T-helper 2 cell treated with Interferon-gamma antibody and Interleukin-4, amounts not matched to agents 5 μg/mL and 100 μg/mL, for 36 hours (primary cell): ENCODE measurements around the gene USP25.

ENCODE experiments used
- DNase-seq: peaks from one replicate; pipeline ENCODE4 v3.0.0; 2021; ENCODE audit warnings: low spot score
- H3K27ac Mint-ChIP-seq: one replicate; pipeline ENCODE4 v1.8.0; 2021; ENCODE audit warnings: mild to moderate bottlenecking, mixed read lengths
- H3K27me3 Mint-ChIP-seq: one replicate; pipeline ENCODE4 v1.8.0; 2021; ENCODE audit warnings: low read depth, mixed read lengths
- H3K36me3 Mint-ChIP-seq: one replicate; pipeline ENCODE4 v1.8.0; 2021; ENCODE audit warnings: low read depth, mixed read lengths
- H3K4me1 Mint-ChIP-seq: one replicate; pipeline ENCODE4 v1.8.0; 2021; ENCODE audit warnings: low read depth, mixed read lengths
- H3K4me3 Mint-ChIP-seq: one replicate; pipeline ENCODE4 v1.8.0; 2022; ENCODE audit warnings: mild to moderate bottlenecking, moderate library complexity, mixed read lengths
- H3K9me3 Mint-ChIP-seq: one replicate; pipeline ENCODE4 v1.8.0; 2021; ENCODE audit warnings: mixed read lengths

Gene USP25

GRCh38 chr21:15742052-15742670 is 12.4 kb downstream of the USP25 start:
- H3K27ac Mint-ChIP-seq, result peak overlapping the region; percentile 52
- DNase-seq, result no peak
- H3K9me3 Mint-ChIP-seq, result peaks cover 4% of the 10 kb centered on the region
- H3K4me3 Mint-ChIP-seq, result no peak overlapping the region
- no peaks in the 10 kb centered on the region for H3K27me3 Mint-ChIP-seq
- peaks cover 46% of the 10 kb centered on the region for H3K4me1 Mint-ChIP-seq
- peaks cover 34% of the 10 kb centered on the region for H3K36me3 Mint-ChIP-seq

- no peak for DNase-seq
- Mint-ChIP-seq H3K27ac (no peak overlapping the region), H3K4me1 (peaks cover 45% of the 10 kb centered on the region), H3K9me3 (peaks cover 4% of the 10 kb centered on the region), H3K27me3 (no peaks in the 10 kb centered on the region), H3K36me3 (peaks cover 30% of the 10 kb centered on the region), H3K4me3 (no peak overlapping the region)
These were observed 12.9 kb downstream of the USP25 start for GRCh38 chr21:15742694-15743093.

- peaks cover 25% of the 10 kb centered on the region for H3K36me3 Mint-ChIP-seq
- no peak overlapping the region for H3K27ac Mint-ChIP-seq
- H3K27me3 Mint-ChIP-seq, result no peaks in the 10 kb centered on the region
- no peaks in the 10 kb centered on the region for H3K9me3 Mint-ChIP-seq
- DNase-seq, result no peak
- H3K4me1 Mint-ChIP-seq, result peaks cover 39% of the 10 kb centered on the region
- H3K4me3 Mint-ChIP-seq, result no peak overlapping the region
These were observed 13.8 kb downstream of the USP25 start for GRCh38 chr21:15743593-15743992.

GRCh38 chr21:15744926-15745325 is 15.1 kb downstream of the USP25 start:
- H3K4me1 Mint-ChIP-seq, result peaks cover 34% of the 10 kb centered on the region
- DNase-seq, result no peak
- H3K27ac Mint-ChIP-seq, result no peak overlapping the region
- no peaks in the 10 kb centered on the region for H3K27me3 Mint-ChIP-seq
- no peak overlapping the region for H3K4me3 Mint-ChIP-seq
- H3K9me3 Mint-ChIP-seq, result no peaks in the 10 kb centered on the region
- H3K36me3 Mint-ChIP-seq, result peaks cover 30% of the 10 kb centered on the region

GRCh38 chr21:15748586-15748985 is 18.8 kb downstream of the USP25 start:
- peaks cover 26% of the 10 kb centered on the region for H3K4me1 Mint-ChIP-seq
- H3K27me3 Mint-ChIP-seq, result no peaks in the 10 kb centered on the region
- H3K9me3 Mint-ChIP-seq, result no peaks in the 10 kb centered on the region
- no peak overlapping the region for H3K27ac Mint-ChIP-seq
- DNase-seq, result no peak
- H3K4me3 Mint-ChIP-seq, result no peak overlapping the region
- peaks cover 14% of the 10 kb centered on the region for H3K36me3 Mint-ChIP-seq

GRCh38 chr21:15749082-15749860 is 19.5 kb downstream of the USP25 start:
- Mint-ChIP-seq H3K9me3 (no peaks in the 10 kb centered on the region), H3K27ac (no peak overlapping the region), H3K36me3 (peaks cover 13% of the 10 kb centered on the region), H3K4me1 (peaks cover 25% of the 10 kb centered on the region), H3K4me3 (no peak overlapping the region), H3K27me3 (no peaks in the 10 kb centered on the region)
- DNase-seq, result no peak

- no peaks in the 10 kb centered on the region for H3K27me3 Mint-ChIP-seq
- H3K27ac Mint-ChIP-seq, result no peak overlapping the region
- H3K9me3 Mint-ChIP-seq, result peaks cover 2% of the 10 kb centered on the region
- peaks cover 26% of the 10 kb centered on the region for H3K4me1 Mint-ChIP-seq
- no peak overlapping the region for H3K4me3 Mint-ChIP-seq
- no peak for DNase-seq
- peaks cover 15% of the 10 kb centered on the region for H3K36me3 Mint-ChIP-seq
These were observed 20.0 kb downstream of the USP25 start for GRCh38 chr21:15749861-15750159.

GRCh38 chr21:15751037-15751436 is 21.3 kb downstream of the USP25 start:
- no peak for DNase-seq
- no peak overlapping the region for H3K27ac Mint-ChIP-seq
- H3K4me3 Mint-ChIP-seq, result no peak overlapping the region
- peaks cover 3% of the 10 kb centered on the region for H3K9me3 Mint-ChIP-seq
- peaks cover 17% of the 10 kb centered on the region for H3K36me3 Mint-ChIP-seq
- H3K27me3 Mint-ChIP-seq, result no peaks in the 10 kb centered on the region
- peaks cover 22% of the 10 kb centered on the region for H3K4me1 Mint-ChIP-seq

- Mint-ChIP-seq H3K4me1 (peaks cover 22% of the 10 kb centered on the region), H3K36me3 (peaks cover 17% of the 10 kb centered on the region), H3K4me3 (no peak overlapping the region), H3K27me3 (no peaks in the 10 kb centered on the region), H3K9me3 (peaks cover 3% of the 10 kb centered on the region), H3K27ac (no peak overlapping the region)
- no peak for DNase-seq
These were observed 21.8 kb downstream of the USP25 start for GRCh38 chr21:15751546-15751945.

GRCh38 chr21:15752763-15753407 is 23.1 kb downstream of the USP25 start:
- DNase-seq, result no peak
- peaks cover 28% of the 10 kb centered on the region for H3K4me1 Mint-ChIP-seq
- H3K9me3 Mint-ChIP-seq, result peaks cover 14% of the 10 kb centered on the region
- no peak overlapping the region for H3K27ac Mint-ChIP-seq
- no peaks in the 10 kb centered on the region for H3K27me3 Mint-ChIP-seq
- no peak overlapping the region for H3K4me3 Mint-ChIP-seq
- peaks cover 27% of the 10 kb centered on the region for H3K36me3 Mint-ChIP-seq

- Mint-ChIP-seq H3K4me1 (peaks cover 26% of the 10 kb centered on the region), H3K27me3 (no peaks in the 10 kb centered on the region)
These were observed 24.0 kb downstream of the USP25 start for GRCh38 chr21:15753741-15754140.

GRCh38 chr21:15754640-15755039 is 24.9 kb downstream of the USP25 start:
- Mint-ChIP-seq H3K36me3 (peaks cover 28% of the 10 kb centered on the region), H3K27ac (no peak overlapping the region), H3K4me1 (peaks cover 21% of the 10 kb centered on the region), H3K27me3 (no peaks in the 10 kb centered on the region), H3K9me3 (peaks cover 19% of the 10 kb centered on the region), H3K4me3 (no peak overlapping the region)
- DNase-seq, result no peak

More at GRCh38 chr21:15753741-15754140, 24.0 kb downstream of the USP25 start:
- Mint-ChIP-seq H3K27ac (no peak overlapping the region), H3K9me3 (peaks cover 19% of the 10 kb centered on the region), H3K36me3 (peaks cover 31% of the 10 kb centered on the region), H3K4me3 (no peak overlapping the region)
- DNase-seq, result no peak

- H3K9me3 Mint-ChIP-seq, result peaks cover 19% of the 10 kb centered on the region
These were observed 25.3 kb downstream of the USP25 start for GRCh38 chr21:15755125-15755524.

GRCh38 chr21:15759469-15759868 is 29.7 kb downstream of the USP25 start:
- no peak overlapping the region for H3K27ac Mint-ChIP-seq
- peaks cover 41% of the 10 kb centered on the region for H3K36me3 Mint-ChIP-seq
- peaks cover 19% of the 10 kb centered on the region for H3K4me1 Mint-ChIP-seq
- no peak for DNase-seq
- H3K9me3 Mint-ChIP-seq, result peaks cover 31% of the 10 kb centered on the region
- no peaks in the 10 kb centered on the region for H3K27me3 Mint-ChIP-seq
- no peak overlapping the region for H3K4me3 Mint-ChIP-seq

More at GRCh38 chr21:15755125-15755524, 25.3 kb downstream of the USP25 start:
- Mint-ChIP-seq H3K4me3 (no peak overlapping the region), H3K36me3 (peaks cover 27% of the 10 kb centered on the region), H3K4me1 (peaks cover 20% of the 10 kb centered on the region), H3K27ac (no peak overlapping the region), H3K27me3 (no peaks in the 10 kb centered on the region)
- no peak for DNase-seq
